ENCODE results near the gene RNF213.
"Not testable (repeated sequence)": the region's sequence is repeated elsewhere in the genome, so short reads cannot be mapped to it uniquely, and the experiment has no call there.

The RNF213 gene

DNA sequence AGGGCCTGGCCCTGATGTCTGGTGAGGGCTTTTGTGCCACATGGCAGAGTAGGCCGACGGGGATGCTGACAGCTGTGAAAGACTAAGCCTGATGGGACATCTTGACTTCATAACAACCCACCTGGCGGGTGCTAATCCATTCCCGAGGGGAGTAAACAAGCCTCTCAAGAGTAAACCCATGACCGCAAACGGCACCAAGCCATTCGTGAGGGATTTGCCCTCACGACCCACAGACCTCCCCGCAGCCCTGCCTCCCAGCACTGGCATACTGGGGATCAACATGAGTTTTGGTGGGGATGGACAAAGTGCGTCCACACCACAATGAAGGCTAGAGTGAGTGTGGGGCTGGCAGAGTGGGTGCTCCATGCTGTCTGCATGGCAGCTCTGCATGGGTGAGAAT lies 11.7 kb downstream of the RNF213 start:
- DNase-seq, result no peak

DNA sequence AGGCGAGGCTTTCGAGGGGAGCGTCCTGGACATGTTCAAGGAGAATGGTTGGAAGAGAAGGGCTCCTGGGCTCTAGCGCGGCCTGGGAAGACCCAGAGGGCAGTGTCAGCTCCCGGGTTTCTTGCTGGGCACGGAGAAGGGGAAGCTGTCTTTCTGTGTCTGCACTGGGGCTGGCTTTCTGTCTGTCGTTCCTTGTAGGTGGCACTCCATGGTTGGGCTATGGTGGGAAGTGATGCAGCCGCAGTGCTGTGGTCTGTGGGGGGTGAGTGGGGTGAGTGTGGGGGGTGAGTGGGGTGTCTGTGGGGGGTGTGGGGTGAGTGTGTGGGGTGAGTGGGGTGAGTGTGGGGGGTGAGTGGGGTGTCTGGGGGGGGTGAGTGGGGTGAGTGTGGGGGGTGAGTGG lies 13.7 kb downstream of the RNF213 start:
- no peak for DNase-seq

DNA sequence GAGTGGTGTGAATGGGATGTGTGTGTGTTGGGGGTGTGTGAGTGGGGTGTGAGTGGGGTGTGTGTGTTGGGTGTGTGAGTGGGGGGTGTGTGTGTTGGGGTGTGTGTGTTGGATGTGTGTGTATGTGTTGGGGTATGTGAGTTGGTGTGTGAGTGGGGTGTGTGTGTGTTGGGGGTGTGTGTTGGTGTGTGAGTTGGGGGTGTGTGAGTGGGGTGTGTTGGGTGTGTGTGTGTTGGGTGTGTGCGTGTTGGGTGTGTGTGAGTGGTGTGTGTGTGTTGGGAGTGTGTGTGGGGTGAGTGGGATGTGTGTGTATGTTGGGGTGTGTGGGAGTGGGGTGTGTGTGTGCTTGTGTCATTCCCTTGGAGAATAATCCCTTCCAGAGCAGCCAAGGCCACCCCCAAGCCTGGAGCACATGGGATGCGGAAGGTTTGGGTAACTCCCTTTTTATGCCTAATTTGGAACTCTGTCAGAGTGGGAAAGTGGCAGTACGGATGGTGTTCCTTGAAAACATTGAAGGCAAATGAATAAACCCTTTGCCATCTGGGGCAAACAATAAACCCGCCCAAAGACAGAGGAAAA lies 14.3 kb downstream of the RNF213 start:
- no peak for DNase-seq

DNA sequence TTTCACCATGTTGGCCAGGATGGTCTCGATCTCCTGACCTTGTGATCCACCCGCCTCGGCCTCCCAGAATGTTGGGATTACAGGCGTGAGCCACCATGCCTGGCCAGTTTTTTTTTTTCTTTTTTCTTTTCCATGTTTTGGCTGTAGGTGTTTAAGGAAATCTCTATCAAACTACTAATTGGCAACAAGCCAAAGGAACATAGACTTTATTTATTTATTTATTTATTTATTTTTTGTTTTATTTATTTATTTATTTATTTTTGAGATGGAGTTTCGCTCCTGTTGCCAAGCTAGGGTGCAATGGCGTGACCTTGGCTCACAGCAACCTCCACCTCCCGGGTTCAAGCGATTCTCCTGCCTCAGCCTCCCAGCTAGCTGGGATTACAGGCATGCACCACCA lies 15.2 kb downstream of the RNF213 start:
- DNase-seq, result not testable (repeated sequence)

GRCh38 chr17:80277751-80278671 lies 17.4 kb downstream of the RNF213 start:
- no peak for DNase-seq

GRCh38 chr17:80279895-80280294 lies 19.2 kb downstream of the RNF213 start:
- DNase-seq, result no peak

- no peak for DNase-seq
Observed at GRCh38 chr17:80281516-80281915, 20.9 kb downstream of the RNF213 start.

- no peak for DNase-seq
Observed at GRCh38 chr17:80283116-80283852, 22.6 kb downstream of the RNF213 start.

- no peak for DNase-seq
Observed at GRCh38 chr17:80284631-80285030, 24.0 kb downstream of the RNF213 start.

DNA sequence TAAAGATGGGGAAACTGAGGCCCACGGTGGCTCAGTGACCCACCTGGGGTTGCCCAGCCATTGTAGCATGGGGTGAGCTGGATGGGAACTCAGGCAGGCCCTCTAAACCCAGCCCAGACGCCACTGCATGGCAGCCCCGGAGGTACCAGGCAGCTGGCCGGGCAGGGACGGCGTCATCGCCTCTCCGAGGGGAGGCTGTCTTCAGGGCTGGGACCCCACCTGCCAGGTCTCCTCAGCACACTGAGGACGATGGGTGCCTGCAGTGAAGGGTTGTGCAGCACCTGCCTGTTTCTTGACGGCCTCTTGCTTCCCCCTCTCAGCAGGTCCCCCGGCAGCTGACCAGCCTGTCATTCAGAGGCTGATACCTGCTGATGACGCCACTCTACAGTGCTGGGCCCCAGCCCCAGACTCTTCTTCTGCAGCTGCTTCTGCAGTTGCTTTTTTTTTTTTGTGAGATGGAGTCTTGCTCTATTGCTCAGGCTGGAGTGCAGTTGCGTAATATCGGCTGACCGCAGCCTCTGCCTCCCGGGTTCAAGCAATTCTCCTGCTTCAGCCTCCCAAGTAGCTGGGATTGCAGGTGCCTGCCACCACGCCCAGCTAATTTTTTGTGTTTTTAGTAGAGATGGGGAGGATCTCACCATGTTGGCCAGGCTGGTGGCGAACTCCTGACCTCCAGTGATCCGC lies 24.7 kb downstream of the RNF213 start:
- DNase-seq, result no peak

DNA sequence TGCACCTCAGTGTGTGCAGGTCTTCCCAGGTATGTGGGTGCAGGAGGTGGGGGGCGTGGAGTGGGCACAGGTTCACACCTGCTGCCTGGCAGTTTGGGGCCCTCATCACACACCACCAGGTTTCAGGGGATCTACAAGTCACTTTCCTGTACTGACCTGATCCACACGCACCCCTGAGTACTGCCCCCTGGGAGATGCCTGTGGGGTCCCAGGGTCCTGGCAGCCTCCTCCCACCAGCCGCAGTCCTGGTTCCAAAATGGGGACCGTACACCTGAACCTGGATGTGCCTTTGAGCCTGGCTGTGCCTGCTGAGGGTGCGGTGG lies 25.9 kb downstream of the RNF213 start:
- DNase-seq, result no peak

- DNase-seq, result no peak
Observed at GRCh38 chr17:80287038-80287437, 26.4 kb downstream of the RNF213 start.

- no peak for DNase-seq
Observed at GRCh38 chr17:80287806-80288567, 27.3 kb downstream of the RNF213 start.

GRCh38 chr17:80289616-80290015 lies 29.0 kb downstream of the RNF213 start:
- DNase-seq, result no peak

- no peak for DNase-seq
Observed at GRCh38 chr17:80290156-80290555, 29.5 kb downstream of the RNF213 start.

- DNase-seq, result no peak
Observed at GRCh38 chr17:80291260-80291659, 30.6 kb downstream of the RNF213 start.

GRCh38 chr17:80291691-80292487 lies 31.2 kb downstream of the RNF213 start:
- no peak for DNase-seq

GRCh38 chr17:80292521-80292971 lies 31.9 kb downstream of the RNF213 start:
- DNase-seq, result no peak

DNA sequence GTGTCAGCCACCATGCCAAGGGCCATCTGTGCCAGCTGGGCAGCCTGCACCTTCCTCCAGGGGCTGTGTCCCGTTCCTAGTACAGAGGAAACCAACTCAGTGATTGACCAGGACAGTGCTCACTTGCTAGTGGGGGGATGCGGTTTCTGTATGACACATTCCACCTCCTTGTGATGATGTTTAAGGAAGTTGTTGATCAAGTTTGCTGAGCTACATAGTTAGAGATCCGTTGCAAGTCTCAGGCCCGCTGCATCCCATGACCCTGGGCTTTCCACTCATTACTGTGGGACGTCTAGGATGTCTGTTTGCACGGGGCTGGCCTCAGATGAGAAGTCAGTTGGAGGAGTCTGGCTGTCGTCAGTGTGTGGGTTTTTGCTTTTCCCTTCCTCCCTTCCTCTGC lies 33.6 kb downstream of the RNF213 start:
- DNase-seq, result no peak

DNA sequence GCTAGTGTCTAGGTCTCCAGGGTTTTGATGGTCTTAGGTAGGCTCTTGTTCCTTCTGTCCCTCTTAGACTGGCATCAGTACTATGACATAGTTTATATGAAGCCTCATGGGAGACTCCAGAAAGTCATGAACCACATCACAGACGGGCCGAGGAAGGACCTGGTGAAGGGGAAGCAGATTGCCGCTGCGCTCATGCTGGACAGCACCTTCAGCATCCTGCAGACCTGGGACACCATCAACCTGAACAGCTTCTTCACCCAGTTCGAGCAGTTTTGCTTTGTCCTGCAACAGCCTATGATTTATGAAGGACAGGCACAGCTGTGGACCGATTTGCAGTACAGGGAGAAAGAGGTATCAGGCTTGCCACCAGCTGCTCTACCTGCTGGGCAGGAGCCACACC lies 34.0 kb downstream of the RNF213 start:
- no peak for DNase-seq

GRCh38 chr17:80295146-80295545 lies 34.5 kb downstream of the RNF213 start:
- no peak for DNase-seq

DNA sequence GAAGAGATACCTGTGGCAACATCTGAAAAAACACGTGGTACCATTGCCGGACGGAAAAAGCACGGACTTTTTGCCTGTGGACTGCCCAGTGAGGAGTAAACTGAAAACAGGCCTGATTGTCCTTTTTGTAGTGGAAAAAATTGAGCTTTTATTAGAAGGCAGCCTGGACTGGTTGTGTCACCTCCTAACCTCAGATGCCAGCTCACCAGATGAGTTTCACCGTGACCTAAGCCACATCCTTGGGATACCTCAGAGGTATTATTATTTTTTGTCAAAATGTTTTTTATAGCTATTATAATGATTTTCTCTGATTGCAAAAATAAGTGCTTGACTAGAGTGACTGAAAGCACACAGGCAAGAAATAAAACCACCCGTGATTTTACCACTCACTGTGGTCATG lies 34.9 kb downstream of the RNF213 start:
- DNase-seq, result no peak
